ENCODE results near the gene CEP83. TPM values are rescaled to one million over a fixed set of nuclear protein-coding genes. Genes with fewer than 3 reads are reported as not detected.

Gene CEP83
- total RNA-seq, 1 donor from 2014 or later: 24.0 TPM

GRCh38 chr12:94421868-94422740, 37.6 kb downstream of the CEP83 start:
- H3K4me3 ChIP-seq (ENCODE audit: low read depth, low read length): no peak overlapping the region
- TF ChIP-seq CTCF (conservative IDR thresholded peaks at IDR 0.05; ENCODE audit: low read depth, low read length): no peak
- DNase-seq (ENCODE audit: low read depth): no peak

GRCh38 chr12:94418517-94418916, 41.1 kb downstream of the CEP83 start:
- DNase-seq (ENCODE audit: low read depth): no peak
- no peak overlapping the region for H3K4me3 ChIP-seq (ENCODE audit: low read depth, low read length)
- TF ChIP-seq CTCF (conservative IDR thresholded peaks at IDR 0.05; ENCODE audit: low read depth, low read length): no peak

GRCh38 chr12:94416613-94417012, 43.1 kb downstream of the CEP83 start:
- TF ChIP-seq CTCF (conservative IDR thresholded peaks at IDR 0.05; ENCODE audit: low read depth, low read length): no peak
- H3K4me3 ChIP-seq (ENCODE audit: low read depth, low read length): no peak overlapping the region
- no peak for DNase-seq (ENCODE audit: low read depth)

- no peak for TF ChIP-seq CTCF (conservative IDR thresholded peaks at IDR 0.05; ENCODE audit: low read depth, low read length)
- no peak overlapping the region for H3K4me3 ChIP-seq (ENCODE audit: low read depth, low read length)
- DNase-seq (ENCODE audit: low read depth): no peak
Observed at GRCh38 chr12:94415066-94415465, 44.6 kb downstream of the CEP83 start.

- no peak for DNase-seq (ENCODE audit: low read depth)
- no peak for TF ChIP-seq CTCF (conservative IDR thresholded peaks at IDR 0.05; ENCODE audit: low read depth, low read length)
- H3K4me3 ChIP-seq (ENCODE audit: low read depth, low read length): no peak overlapping the region
Observed at GRCh38 chr12:94405413-94406116, 54.1 kb downstream of the CEP83 start.

- DNase-seq (ENCODE audit: low read depth): no peak
- TF ChIP-seq CTCF (conservative IDR thresholded peaks at IDR 0.05; ENCODE audit: low read depth, low read length): no peak
- no peak overlapping the region for H3K4me3 ChIP-seq (ENCODE audit: low read depth, low read length)
Observed at GRCh38 chr12:94404854-94405253, 54.8 kb downstream of the CEP83 start.

Measured in epithelial cell of proximal tubule (primary cell).